Activated CD4-positive, alpha-beta memory T cell treated with anti-CD3 and anti-CD28 coated beads, Interleukin-2, amount 10 ng/mL, durations not matched to agents 7 days and 5 days (primary cell): Measurements from ENCODE around the gene RAC3. TPM values are rescaled to one million over a fixed set of nuclear protein-coding genes. Genes with fewer than 3 reads are reported as not detected.

Experiments
- CTCF ChIA-PET: fragments of 350-600 bp; sonication (Branson Sonifier 250); formaldehyde crosslinking; loops from one replicate; lab custom pipeline; 2021; ENCODE audit warnings: antibody characterized with exemption, inconsistent platforms; lab: Charles Lee
- POLR2A ChIA-PET: fragments of 350-600 bp; sonication (Branson Sonifier 250); formaldehyde crosslinking; loops from one replicate; lab custom pipeline; 2021; ENCODE audit warnings: antibody characterized with exemption; lab: Charles Lee
- DNase-seq: peaks from one replicate; pipeline ENCODE4 v3.0.0-alpha.2; 2020
- H3K27ac Mint-ChIP-seq: one replicate; pipeline ENCODE4 v1.8.0; 2021; ENCODE audit warnings: mild to moderate bottlenecking, mixed read lengths
- H3K27me3 Mint-ChIP-seq: one replicate; pipeline ENCODE4 v1.8.0; 2021; ENCODE audit warnings: mixed read lengths
- H3K36me3 Mint-ChIP-seq: one replicate; pipeline ENCODE4 v1.8.0; 2021; ENCODE audit warnings: low read depth, mixed read lengths
- H3K4me1 Mint-ChIP-seq: one replicate; pipeline ENCODE4 v1.8.0; 2021; ENCODE audit warnings: mixed read lengths
- H3K4me3 Mint-ChIP-seq: one replicate; pipeline ENCODE4 v1.8.0; 2021; ENCODE audit warnings: mild to moderate bottlenecking, mixed read lengths
- H3K9me3 Mint-ChIP-seq: one replicate; pipeline ENCODE4 v1.8.0; 2021; ENCODE audit warnings: mixed read lengths
- total RNA-seq, 2 experiments: library from RNA; stranded (reverse); gene quantifications; one replicate each; pipeline ENCODE4 v1.2.3, GENCODE V29; 2021

Gene RAC3
- total RNA-seq, 2 experiments from 2014 or later, result 7.9 to 8.1 TPM

- H3K4me1 Mint-ChIP-seq, result peaks cover 9% of the 10 kb centered on the region
- H3K27me3 Mint-ChIP-seq, result no peaks in the 10 kb centered on the region
- no peaks in the 10 kb centered on the region for H3K9me3 Mint-ChIP-seq
- DNase-seq, result no peak
- H3K27ac Mint-ChIP-seq, result no peak overlapping the region
- POLR2A ChIA-PET, result no interaction called here
- H3K4me3 Mint-ChIP-seq, result no peak overlapping the region
- peaks cover 5% of the 10 kb centered on the region for H3K36me3 Mint-ChIP-seq
- CTCF ChIA-PET, result no interaction called here
Observed at GRCh38 chr17:82046903-82047302, 15.4 kb downstream of the RAC3 start.

GRCh38 chr17:82047379-82047778, 15.9 kb downstream of the RAC3 start:
- H3K9me3 Mint-ChIP-seq, result no peaks in the 10 kb centered on the region
- no peak overlapping the region for H3K4me3 Mint-ChIP-seq
- H3K27ac Mint-ChIP-seq, result no peak overlapping the region
- POLR2A ChIA-PET, result no interaction called here
- peaks cover 5% of the 10 kb centered on the region for H3K36me3 Mint-ChIP-seq
- DNase-seq, result no peak
- CTCF ChIA-PET, result interaction anchor here (0.8 kb wide), 1 partner anchor 10 kb away, joined by 3 read pairs; the partner anchor contains the start of gene DCXR
- no peaks in the 10 kb centered on the region for H3K27me3 Mint-ChIP-seq
- peaks cover 9% of the 10 kb centered on the region for H3K4me1 Mint-ChIP-seq

GRCh38 chr17:82047914-82048570, 16.6 kb downstream of the RAC3 start:
- Mint-ChIP-seq H3K27ac (no peak overlapping the region), H3K27me3 (no peaks in the 10 kb centered on the region), H3K4me3 (no peak overlapping the region), H3K4me1 (peaks cover 14% of the 10 kb centered on the region), H3K9me3 (no peaks in the 10 kb centered on the region), H3K36me3 (peaks cover 5% of the 10 kb centered on the region)
- ChIA-PET POLR2A (interaction anchor here (4.3 kb wide), 1 partner anchor 9 kb away, joined by 27 read pairs; the partner anchor contains the start of gene DCXR), CTCF (interaction anchor here (0.8 kb wide), 1 partner anchor 11 kb away, joined by 3 read pairs; the partner anchor contains the start of gene DCXR)
- no peak for DNase-seq

- Mint-ChIP-seq H3K27ac (no peak overlapping the region), H3K27me3 (no peaks in the 10 kb centered on the region), H3K9me3 (no peaks in the 10 kb centered on the region), H3K4me3 (no peak overlapping the region), H3K4me1 (peaks cover 19% of the 10 kb centered on the region), H3K36me3 (peaks cover 5% of the 10 kb centered on the region)
- POLR2A ChIA-PET, result interaction anchor here (4.3 kb wide), 1 partner anchor 10 kb away, joined by 27 read pairs; the partner anchor contains the start of gene DCXR
- DNase-seq, result no peak
- CTCF ChIA-PET, result interaction anchor here (1.2 kb wide), 1 partner anchor 11 kb away, joined by 4 read pairs; the partner anchor contains the start of gene DCXR
Observed at GRCh38 chr17:82048571-82048971, 17.1 kb downstream of the RAC3 start.

GRCh38 chr17:82049106-82049505, 17.6 kb downstream of the RAC3 start:
- CTCF ChIA-PET, result interaction anchor here (1.2 kb wide), 1 partner anchor 11 kb away, joined by 4 read pairs; the partner anchor contains the start of gene DCXR
- no peaks in the 10 kb centered on the region for H3K27me3 Mint-ChIP-seq
- peaks cover 21% of the 10 kb centered on the region for H3K4me1 Mint-ChIP-seq
- DNase-seq, result no peak
- H3K4me3 Mint-ChIP-seq, result peak overlapping the region; percentile 30
- no peaks in the 10 kb centered on the region for H3K9me3 Mint-ChIP-seq
- peaks cover 5% of the 10 kb centered on the region for H3K36me3 Mint-ChIP-seq
- POLR2A ChIA-PET, result interaction anchor here (4.3 kb wide), 1 partner anchor 11 kb away, joined by 27 read pairs; the partner anchor contains the start of gene DCXR
- H3K27ac Mint-ChIP-seq, result no peak overlapping the region

GRCh38 chr17:82049521-82049971, 18.1 kb downstream of the RAC3 start:
- Mint-ChIP-seq H3K27me3 (no peaks in the 10 kb centered on the region), H3K4me3 (no peak overlapping the region), H3K4me1 (peaks cover 21% of the 10 kb centered on the region), H3K36me3 (peaks cover 5% of the 10 kb centered on the region), H3K9me3 (no peaks in the 10 kb centered on the region), H3K27ac (no peak overlapping the region)
- CTCF ChIA-PET, result interaction anchor here (1.2 kb wide), 1 partner anchor 12 kb away, joined by 4 read pairs; the partner anchor contains the start of gene DCXR
- no peak for DNase-seq
- POLR2A ChIA-PET, result interaction anchor here (1.4 to 4.3 kb wide), 3 partner anchors 9 to 19 kb away, joined by 3 to 27 read pairs (median 8); partner anchors contain the start of gene DCXR

- Mint-ChIP-seq H3K36me3 (peaks cover 11% of the 10 kb centered on the region), H3K9me3 (no peaks in the 10 kb centered on the region), H3K4me1 (peaks cover 25% of the 10 kb centered on the region), H3K27ac (peak overlapping the region; percentile 78), H3K27me3 (no peaks in the 10 kb centered on the region), H3K4me3 (peak overlapping the region; percentile 84)
- ChIA-PET POLR2A (interaction anchor here (0.6 to 4.3 kb wide), 6 partner anchors 8 to 73 kb away, joined by 3 to 27 read pairs (median 6); partner anchors contain the start of genes DCXR and DUS1L), CTCF (interaction anchor here (1.7 kb wide), 1 partner anchor 13 kb away, joined by 5 read pairs; the partner anchor contains the start of gene DCXR)
- no peak for DNase-seq
Observed at GRCh38 chr17:82050152-82050760, 18.8 kb downstream of the RAC3 start.

- peaks cover 25% of the 10 kb centered on the region for H3K4me1 Mint-ChIP-seq
- peak overlapping the region; percentile 84 for H3K4me3 Mint-ChIP-seq
- H3K27ac Mint-ChIP-seq, result peak overlapping the region; percentile 78
Observed at GRCh38 chr17:82050761-82051641, 19.5 kb downstream of the RAC3 start.

GRCh38 chr17:82051776-82052637, 20.5 kb downstream of the RAC3 start, which contains the start of the genes GPS1 and RFNG:
GPS1 (plus strand) TSS chr17:82051898; CDS start chr17:82051932, 34 bp downstream.
RFNG (minus strand) TSS chr17:82051811; CDS start chr17:82051766, 45 bp downstream.
- CTCF ChIA-PET, result interaction anchor here (2.0 kb wide), 1 partner anchor 14 kb away, joined by 9 read pairs; the partner anchor contains the start of gene DCXR

More at GRCh38 chr17:82050761-82051641, 19.5 kb downstream of the RAC3 start:
- ChIA-PET CTCF (interaction anchor here (1.7 kb wide), 1 partner anchor 13 kb away, joined by 5 read pairs; the partner anchor contains the start of gene DCXR), POLR2A (interaction anchor here (0.6 to 4.3 kb wide), 7 partner anchors 8 to 74 kb away, joined by 3 to 27 read pairs (median 4); partner anchors contain the start of genes DCXR and DUS1L)
- DNase-seq, result no peak
- Mint-ChIP-seq H3K9me3 (no peaks in the 10 kb centered on the region), H3K27me3 (no peaks in the 10 kb centered on the region), H3K36me3 (peaks cover 12% of the 10 kb centered on the region)

GRCh38 chr17:82052638-82053059, 21.2 kb downstream of the RAC3 start:
- Mint-ChIP-seq H3K27me3 (no peaks in the 10 kb centered on the region), H3K36me3 (peaks cover 8% of the 10 kb centered on the region), H3K4me1 (peaks cover 25% of the 10 kb centered on the region), H3K27ac (peak overlapping the region; percentile 49), H3K9me3 (no peaks in the 10 kb centered on the region), H3K4me3 (peak overlapping the region; percentile 72)
- DNase-seq, result no peak
- ChIA-PET POLR2A (interaction anchor here (1.0 to 4.3 kb wide), 3 partner anchors 12 to 22 kb away, joined by 3 to 27 read pairs (median 4); partner anchors contain the start of gene DCXR), CTCF (interaction anchor here (2.0 kb wide), 1 partner anchor 15 kb away, joined by 9 read pairs; the partner anchor contains the start of gene DCXR)

More at GRCh38 chr17:82051776-82052637, 20.5 kb downstream of the RAC3 start, which contains the start of the genes GPS1 and RFNG:
- Mint-ChIP-seq H3K27me3 (no peaks in the 10 kb centered on the region), H3K9me3 (no peaks in the 10 kb centered on the region), H3K4me1 (peaks cover 25% of the 10 kb centered on the region), H3K27ac (peak within 1 kb of the TSS; percentile 78), H3K36me3 (peaks cover 12% of the 10 kb centered on the region), H3K4me3 (peak within 1 kb of the TSS; percentile 84)
- DNase-seq, result peak; percentile 85
- POLR2A ChIA-PET, result interaction anchor here (0.6 to 4.3 kb wide), 6 partner anchors 12 to 50 kb away, joined by 3 to 27 read pairs (median 4); partner anchors contain the start of genes DCXR and DUS1L
